Vagina (tissue), 2 donors: ENCODE results near the gene MAP2K2.
"Not testable (repeated sequence)": the region's sequence is repeated elsewhere in the genome, so short reads cannot be mapped to it uniquely, and the experiment has no call there.

ENCODE experiments used
- CTCF ChIP-seq, 3 experiments: fragments of 450-650 bp in 2 of 3; fragments of 200-600 bp in 1 of 3; sonication (generic) in 1 of 3; IDR thresholded peaks; one replicate each; pipeline ENCODE4 v1.5.1; 2017 to 2019; ENCODE audit warnings: antibody characterized with exemption in 3 of 3, mild to moderate bottlenecking in 2 of 3, moderate library complexity in 2 of 3
- POLR2A ChIP-seq, 2 donors: fragments of 450-650 bp; IDR thresholded peaks; one replicate each; pipeline ENCODE4 v1.6.1; 2017; ENCODE audit warnings: antibody characterized with exemption in 2 of 2, mild to moderate bottlenecking in 2 of 2, moderate library complexity in 2 of 2
- POLR2AphosphoS5 ChIP-seq, 2 donors: sonication (generic); formaldehyde crosslinking; IDR thresholded peaks; one replicate each; pipeline ENCODE4 v1.9.0; 2017; ENCODE audit warnings: antibody characterized with exemption in 2 of 2, mild to moderate bottlenecking in 2 of 2, low read depth in 1 of 2; ENCODE audit not compliant: insufficient read depth in 1 of 2

- TF ChIP-seq CTCF (IDR thresholded peaks at IDR 0.05); POLR2A (IDR thresholded peaks at IDR 0.05); POLR2AphosphoS5 (IDR thresholded peaks at IDR 0.05; ENCODE audit: insufficient read depth in 1 of 2, low read depth in 1 of 2): not testable (repeated sequence)
These were observed 19.0 kb upstream of the MAP2K2 start for GRCh38 chr19:4142916-4143315.
